ENCODE data around the gene FIS1. TPM values are rescaled to one million over a fixed set of nuclear protein-coding genes. Genes with fewer than 3 reads are reported as not detected.

Gene FIS1
- total and polyA plus RNA-seq, 2 experiments from 2014 or later = 130 to 131 TPM

GRCh38 chr7:101197991-101198390, 46.9 kb downstream of the FIS1 start:
- H3K79me2 ChIP-seq (replicated peaks; ENCODE audit: insufficient read depth) = no peaks in the 10 kb centered on the region
- no peak for ATAC-seq
- H3K9me3 Mint-ChIP-seq = no peaks in the 10 kb centered on the region
- peak; percentile 29 for DNase-seq (ENCODE audit: low spot score)
- H3K27ac Mint-ChIP-seq = no peak overlapping the region
- H3K4me1 ChIP-seq (ENCODE audit: insufficient read depth) = peaks cover 16% of the 10 kb centered on the region
- TF ChIP-seq ZNF114 (CRISPR knock-in tag; IDR thresholded peaks at IDR 0.05) (no peak), CTCF (conservative IDR thresholded peaks at IDR 0.05; ENCODE audit: low read depth in 2 of 2) (no peak), JUNB (IDR thresholded peaks at IDR 0.05; ENCODE audit: unreplicated experiment) (no peak), POLR2AphosphoS5 (IDR thresholded peaks at IDR 0.05; ENCODE audit: low read depth) (no peak), EZH2 (IDR thresholded peaks at IDR 0.05; ENCODE audit: low read depth, unreplicated experiment) (no peak), EZH2phosphoT487 (IDR thresholded peaks at IDR 0.05; ENCODE audit: unreplicated experiment) (no peak), STAT1 (IDR thresholded peaks at IDR 0.05; ENCODE audit: unreplicated experiment) (no peak), NANOG (IDR thresholded peaks at IDR 0.05; ENCODE audit: borderline replicate concordance) (no peak), ZNF331 (CRISPR knock-in tag; IDR thresholded peaks at IDR 0.05; ENCODE audit: low read depth) (no peak)
- TF ChIP-seq, protein P1, sequence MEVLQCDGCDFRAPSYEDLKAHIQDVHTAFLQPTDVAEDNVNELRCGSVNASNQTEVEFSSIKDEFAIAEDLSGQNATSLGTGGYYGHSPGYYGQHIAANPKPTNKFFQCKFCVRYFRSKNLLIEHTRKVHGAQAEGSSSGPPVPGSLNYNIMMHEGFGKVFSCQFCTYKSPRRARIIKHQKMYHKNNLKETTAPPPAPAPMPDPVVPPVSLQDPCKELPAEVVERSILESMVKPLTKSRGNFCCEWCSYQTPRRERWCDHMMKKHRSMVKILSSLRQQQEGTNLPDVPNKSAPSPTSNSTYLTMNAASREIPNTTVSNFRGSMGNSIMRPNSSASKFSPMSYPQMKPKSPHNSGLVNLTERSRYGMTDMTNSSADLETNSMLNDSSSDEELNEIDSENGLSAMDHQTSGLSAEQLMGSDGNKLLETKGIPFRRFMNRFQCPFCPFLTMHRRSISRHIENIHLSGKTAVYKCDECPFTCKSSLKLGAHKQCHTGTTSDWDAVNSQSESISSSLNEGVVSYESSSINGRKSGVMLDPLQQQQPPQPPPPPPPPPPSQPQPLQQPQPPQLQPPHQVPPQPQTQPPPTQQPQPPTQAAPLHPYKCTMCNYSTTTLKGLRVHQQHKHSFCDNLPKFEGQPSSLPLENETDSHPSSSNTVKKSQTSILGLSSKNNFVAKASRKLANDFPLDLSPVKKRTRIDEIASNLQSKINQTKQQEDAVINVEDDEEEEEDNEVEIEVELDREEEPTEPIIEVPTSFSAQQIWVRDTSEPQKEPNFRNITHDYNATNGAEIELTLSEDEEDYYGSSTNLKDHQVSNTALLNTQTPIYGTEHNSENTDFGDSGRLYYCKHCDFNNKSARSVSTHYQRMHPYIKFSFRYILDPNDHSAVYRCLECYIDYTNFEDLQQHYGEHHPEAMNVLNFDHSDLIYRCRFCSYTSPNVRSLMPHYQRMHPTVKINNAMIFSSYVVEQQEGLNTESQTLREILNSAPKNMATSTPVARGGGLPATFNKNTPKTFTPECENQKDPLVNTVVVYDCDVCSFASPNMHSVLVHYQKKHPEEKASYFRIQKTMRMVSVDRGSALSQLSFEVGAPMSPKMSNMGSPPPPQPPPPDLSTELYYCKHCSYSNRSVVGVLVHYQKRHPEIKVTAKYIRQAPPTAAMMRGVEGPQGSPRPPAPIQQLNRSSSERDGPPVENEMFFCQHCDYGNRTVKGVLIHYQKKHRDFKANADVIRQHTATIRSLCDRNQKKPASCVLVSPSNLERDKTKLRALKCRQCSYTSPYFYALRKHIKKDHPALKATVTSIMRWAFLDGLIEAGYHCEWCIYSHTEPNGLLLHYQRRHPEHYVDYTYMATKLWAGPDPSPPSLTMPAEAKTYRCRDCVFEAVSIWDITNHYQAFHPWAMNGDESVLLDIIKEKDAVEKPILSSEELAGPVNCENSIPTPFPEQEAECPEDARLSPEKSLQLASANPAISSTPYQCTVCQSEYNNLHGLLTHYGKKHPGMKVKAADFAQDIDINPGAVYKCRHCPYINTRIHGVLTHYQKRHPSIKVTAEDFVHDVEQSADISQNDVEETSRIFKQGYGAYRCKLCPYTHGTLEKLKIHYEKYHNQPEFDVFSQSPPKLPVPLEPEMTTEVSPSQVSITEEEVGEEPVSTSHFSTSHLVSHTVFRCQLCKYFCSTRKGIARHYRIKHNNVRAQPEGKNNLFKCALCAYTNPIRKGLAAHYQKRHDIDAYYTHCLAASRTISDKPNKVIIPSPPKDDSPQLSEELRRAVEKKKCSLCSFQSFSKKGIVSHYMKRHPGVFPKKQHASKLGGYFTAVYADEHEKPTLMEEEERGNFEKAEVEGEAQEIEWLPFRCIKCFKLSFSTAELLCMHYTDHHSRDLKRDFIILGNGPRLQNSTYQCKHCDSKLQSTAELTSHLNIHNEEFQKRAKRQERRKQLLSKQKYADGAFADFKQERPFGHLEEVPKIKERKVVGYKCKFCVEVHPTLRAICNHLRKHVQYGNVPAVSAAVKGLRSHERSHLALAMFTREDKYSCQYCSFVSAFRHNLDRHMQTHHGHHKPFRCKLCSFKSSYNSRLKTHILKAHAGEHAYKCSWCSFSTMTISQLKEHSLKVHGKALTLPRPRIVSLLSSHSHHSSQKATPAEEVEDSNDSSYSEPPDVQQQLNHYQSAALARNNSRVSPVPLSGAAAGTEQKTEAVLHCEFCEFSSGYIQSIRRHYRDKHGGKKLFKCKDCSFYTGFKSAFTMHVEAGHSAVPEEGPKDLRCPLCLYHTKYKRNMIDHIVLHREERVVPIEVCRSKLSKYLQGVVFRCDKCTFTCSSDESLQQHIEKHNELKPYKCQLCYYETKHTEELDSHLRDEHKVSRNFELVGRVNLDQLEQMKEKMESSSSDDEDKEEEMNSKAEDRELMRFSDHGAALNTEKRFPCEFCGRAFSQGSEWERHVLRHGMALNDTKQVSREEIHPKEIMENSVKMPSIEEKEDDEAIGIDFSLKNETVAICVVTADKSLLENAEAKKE (CRISPR knock-in tag; IDR thresholded peaks at IDR 0.05) = no peak
- TF ChIP-seq, protein P2, sequence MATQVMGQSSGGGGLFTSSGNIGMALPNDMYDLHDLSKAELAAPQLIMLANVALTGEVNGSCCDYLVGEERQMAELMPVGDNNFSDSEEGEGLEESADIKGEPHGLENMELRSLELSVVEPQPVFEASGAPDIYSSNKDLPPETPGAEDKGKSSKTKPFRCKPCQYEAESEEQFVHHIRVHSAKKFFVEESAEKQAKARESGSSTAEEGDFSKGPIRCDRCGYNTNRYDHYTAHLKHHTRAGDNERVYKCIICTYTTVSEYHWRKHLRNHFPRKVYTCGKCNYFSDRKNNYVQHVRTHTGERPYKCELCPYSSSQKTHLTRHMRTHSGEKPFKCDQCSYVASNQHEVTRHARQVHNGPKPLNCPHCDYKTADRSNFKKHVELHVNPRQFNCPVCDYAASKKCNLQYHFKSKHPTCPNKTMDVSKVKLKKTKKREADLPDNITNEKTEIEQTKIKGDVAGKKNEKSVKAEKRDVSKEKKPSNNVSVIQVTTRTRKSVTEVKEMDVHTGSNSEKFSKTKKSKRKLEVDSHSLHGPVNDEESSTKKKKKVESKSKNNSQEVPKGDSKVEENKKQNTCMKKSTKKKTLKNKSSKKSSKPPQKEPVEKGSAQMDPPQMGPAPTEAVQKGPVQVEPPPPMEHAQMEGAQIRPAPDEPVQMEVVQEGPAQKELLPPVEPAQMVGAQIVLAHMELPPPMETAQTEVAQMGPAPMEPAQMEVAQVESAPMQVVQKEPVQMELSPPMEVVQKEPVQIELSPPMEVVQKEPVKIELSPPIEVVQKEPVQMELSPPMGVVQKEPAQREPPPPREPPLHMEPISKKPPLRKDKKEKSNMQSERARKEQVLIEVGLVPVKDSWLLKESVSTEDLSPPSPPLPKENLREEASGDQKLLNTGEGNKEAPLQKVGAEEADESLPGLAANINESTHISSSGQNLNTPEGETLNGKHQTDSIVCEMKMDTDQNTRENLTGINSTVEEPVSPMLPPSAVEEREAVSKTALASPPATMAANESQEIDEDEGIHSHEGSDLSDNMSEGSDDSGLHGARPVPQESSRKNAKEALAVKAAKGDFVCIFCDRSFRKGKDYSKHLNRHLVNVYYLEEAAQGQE (IDR thresholded peaks at IDR 0.05; ENCODE audit: unreplicated experiment) = no peak
- no peaks in the 10 kb centered on the region for H3K36me3 Mint-ChIP-seq (ENCODE audit: low read depth)
- no peak overlapping the region for H3K4me3 Mint-ChIP-seq
- H3K4me2 ChIP-seq = no peak overlapping the region
- no peaks in the 10 kb centered on the region for H3K36me3 ChIP-seq (ENCODE audit: insufficient read depth)
- peaks cover 18% of the 10 kb centered on the region for H3K4me1 Mint-ChIP-seq
- peaks cover 9% of the 10 kb centered on the region for H3F3A ChIP-seq (replicated peaks; ENCODE audit: low read depth)
- H3K27ac ChIP-seq (ENCODE audit: low read depth) = no peak overlapping the region
- H3K27me3 ChIP-seq (ENCODE audit: insufficient read depth) = peaks cover 25% of the 10 kb centered on the region
- peaks cover 20% of the 10 kb centered on the region for H3K27me3 Mint-ChIP-seq (ENCODE audit: insufficient read depth, low read depth, poor library complexity)
- H4K20me1 ChIP-seq (replicated peaks; ENCODE audit: insufficient read depth) = no peaks in the 10 kb centered on the region
- peak overlapping the region; percentile 59 for H2AFZ ChIP-seq
- H3K9me2 ChIP-seq (ENCODE audit: insufficient read depth) = no peaks in the 10 kb centered on the region
- no peak overlapping the region for H3K4me3 ChIP-seq
